ENCODE results near the gene NCCRP1. TPM values are rescaled to one million over a fixed set of nuclear protein-coding genes. Genes with fewer than 3 reads are reported as not detected.

The NCCRP1 gene
- total RNA-seq, 4 donors from 2014 or later = not detected

- TF ChIP-seq, protein P1, sequence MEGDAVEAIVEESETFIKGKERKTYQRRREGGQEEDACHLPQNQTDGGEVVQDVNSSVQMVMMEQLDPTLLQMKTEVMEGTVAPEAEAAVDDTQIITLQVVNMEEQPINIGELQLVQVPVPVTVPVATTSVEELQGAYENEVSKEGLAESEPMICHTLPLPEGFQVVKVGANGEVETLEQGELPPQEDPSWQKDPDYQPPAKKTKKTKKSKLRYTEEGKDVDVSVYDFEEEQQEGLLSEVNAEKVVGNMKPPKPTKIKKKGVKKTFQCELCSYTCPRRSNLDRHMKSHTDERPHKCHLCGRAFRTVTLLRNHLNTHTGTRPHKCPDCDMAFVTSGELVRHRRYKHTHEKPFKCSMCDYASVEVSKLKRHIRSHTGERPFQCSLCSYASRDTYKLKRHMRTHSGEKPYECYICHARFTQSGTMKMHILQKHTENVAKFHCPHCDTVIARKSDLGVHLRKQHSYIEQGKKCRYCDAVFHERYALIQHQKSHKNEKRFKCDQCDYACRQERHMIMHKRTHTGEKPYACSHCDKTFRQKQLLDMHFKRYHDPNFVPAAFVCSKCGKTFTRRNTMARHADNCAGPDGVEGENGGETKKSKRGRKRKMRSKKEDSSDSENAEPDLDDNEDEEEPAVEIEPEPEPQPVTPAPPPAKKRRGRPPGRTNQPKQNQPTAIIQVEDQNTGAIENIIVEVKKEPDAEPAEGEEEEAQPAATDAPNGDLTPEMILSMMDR (IDR thresholded peaks at IDR 0.05; ENCODE audit: low read depth) = no peak
These were observed 30.0 kb upstream of the NCCRP1 start for GRCh38 chr19:39166571-39167391.

- TF ChIP-seq, protein P1 (IDR thresholded peaks at IDR 0.05; ENCODE audit: low read depth) = no peak
These were observed 29.1 kb upstream of the NCCRP1 start for GRCh38 chr19:39167461-39168257.

- TF ChIP-seq, protein P1 (IDR thresholded peaks at IDR 0.05; ENCODE audit: low read depth) = no peak
These were observed 28.3 kb upstream of the NCCRP1 start for GRCh38 chr19:39168258-39169142.

- TF ChIP-seq, protein P1 (IDR thresholded peaks at IDR 0.05; ENCODE audit: low read depth) = no peak
These were observed 27.5 kb upstream of the NCCRP1 start for GRCh38 chr19:39169143-39169810.

GRCh38 chr19:39170386-39171231, 26.2 kb upstream of the NCCRP1 start:
- TF ChIP-seq, protein P1 (IDR thresholded peaks at IDR 0.05; ENCODE audit: low read depth) = no peak

Measured in subcutaneous adipose tissue (tissue), 4 donors.